Upper lobe of left lung (tissue), 6 donors: ENCODE results near the gene SDR39U1. TPM values are rescaled to one million over a fixed set of nuclear protein-coding genes. Genes with fewer than 3 reads are reported as not detected.

Experiments
- ATAC-seq, 2 donors: fragments of 200-7000 bp; cut with Tn5 transposase; one replicate each; pipeline ENCODE4 v1.9.1; 2022; ENCODE audit warnings: mild to moderate bottlenecking in 2 of 2, moderate library complexity in 2 of 2; ENCODE audit not compliant: low FRiP score in 2 of 2
- DNase-seq, 2 donors: peaks; one replicate each; pipeline ENCODE4 v3.0.0-alpha.2; 2019 to 2020
- H3K27ac ChIP-seq, 4 donors: fragments of 200-600 bp; sonication (generic); one replicate each; pipeline ENCODE4 v1.5.1; 2016 to 2019
- H3K27me3 ChIP-seq, 4 donors: fragments of 200-600 bp; sonication (generic); one replicate each; pipeline ENCODE4 v1.5.1; 2017 to 2019
- H3K36me3 ChIP-seq, 4 donors: fragments of 200-600 bp; sonication (generic); one replicate each; pipeline ENCODE4 v1.5.1; 2016 to 2019
- H3K4me1 ChIP-seq, 4 donors: fragments of 200-600 bp; sonication (generic); one replicate each; pipeline ENCODE4 v1.5.1; 2018 to 2019
- H3K4me3 ChIP-seq, 4 donors: fragments of 200-600 bp; sonication (generic); one replicate each; pipeline ENCODE4 v1.5.1; 2017 to 2019; ENCODE audit warnings: mild to moderate bottlenecking in 2 of 4, moderate library complexity in 1 of 4
- H3K9me3 ChIP-seq, 4 donors: fragments of 200-600 bp; sonication (generic); one replicate each; pipeline ENCODE4 v1.5.1; 2018 to 2019
- EP300 ChIP-seq, 4 donors: sonication (generic); formaldehyde crosslinking; IDR thresholded peaks; one replicate each; pipeline ENCODE4 v1.5.1; 2017; ENCODE audit warnings: antibody characterized with exemption in 4 of 4, control low read depth in 2 of 4
- POLR2A ChIP-seq, 4 donors: fragments of 450-650 bp; IDR thresholded peaks; one replicate each; pipeline ENCODE4 v1.5.1; 2016 to 2017; ENCODE audit warnings: antibody characterized with exemption in 4 of 4, mild to moderate bottlenecking in 2 of 4
- POLR2AphosphoS5 ChIP-seq, 2 donors: sonication (generic); formaldehyde crosslinking; IDR thresholded peaks; one replicate each; pipeline ENCODE4 v1.5.1; 2017; ENCODE audit warnings: antibody characterized with exemption in 2 of 2
- WGBS, 2 donors: methylation state at CpG; one replicate each; pipeline ENCODE4 v1.1.5; 2017 to 2018; 5-methylcytosine and 5-hydroxymethylcytosine counted together
- total RNA-seq, 6 donors: library from RNA; depleted of rRNA in 4 of 6; stranded (reverse); fragments of >200 nt in 4 of 6; gene quantifications; one replicate each; pipeline versions ENCODE4 v1.1.0 to v1.2.1, GENCODE V29; 2016 to 2021
- TF ChIP-seq, protein P1 (sequence below), 6 experiments: fragments of 450-650 bp in 4 of 6; fragments of 200-600 bp in 2 of 6; sonication (generic) in 2 of 6; IDR thresholded peaks; one replicate each; pipeline ENCODE4 v1.5.1; 2016 to 2019; ENCODE audit warnings: antibody characterized with exemption in 6 of 6
- donor health status: DM: no; HTN: no; CAD: no; lungs with moderate emphysema.
- donor health status: DM: no; HTN: yes; CAD: no; lungs with severe emphysema.

SDR39U1 gene
- total RNA-seq, 6 donors from 2014 or later: 34.9 to 88.0 (median 52.6) TPM

DNA sequence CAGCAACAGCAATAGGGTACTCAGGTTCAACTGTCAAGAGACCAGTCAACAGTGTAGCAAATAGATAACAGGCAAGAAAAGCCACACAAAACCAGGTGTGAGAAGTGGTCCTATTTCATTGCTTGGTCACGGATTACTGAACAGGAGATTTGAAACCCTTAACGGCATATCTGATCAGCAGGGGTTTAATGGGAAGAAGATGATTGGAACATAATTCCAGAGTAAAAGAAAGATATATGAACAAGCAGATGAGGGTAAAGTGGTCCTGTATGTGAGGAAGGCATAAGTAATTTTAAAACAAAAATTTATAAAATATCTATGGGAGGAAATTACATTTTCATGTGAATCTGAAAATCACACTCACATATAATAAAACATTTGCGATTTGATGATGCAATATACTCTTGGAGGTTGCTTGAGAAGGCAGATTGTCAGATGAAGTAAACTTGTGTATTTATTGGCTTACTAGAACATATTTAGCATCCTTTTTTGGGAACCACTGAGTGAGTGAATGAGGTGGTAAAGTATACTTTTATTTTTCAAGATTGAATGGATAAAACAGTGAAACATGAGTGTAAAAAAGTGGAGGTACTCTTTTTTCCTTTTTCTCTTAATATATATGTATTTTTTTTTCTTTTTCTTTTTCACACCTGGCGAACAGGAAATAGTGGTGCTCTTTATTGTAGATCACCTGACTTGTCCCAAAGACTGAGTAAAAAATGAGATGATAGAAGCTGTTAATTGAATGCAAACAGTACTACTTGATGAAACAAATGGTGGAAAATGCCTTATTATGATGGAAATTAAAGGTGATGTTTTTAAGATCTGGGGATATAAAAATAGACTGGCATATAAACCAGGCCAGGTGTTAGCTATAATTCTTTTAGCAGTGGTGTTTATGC lies 21.6 kb upstream of the SDR39U1 start:
- 68 to 84% methylated on average over 4 of the region's 4 CpGs for WGBS, 2 donors
- no peak overlapping the region for H3K27ac ChIP-seq
- H3K9me3 ChIP-seq: no peaks in the 10 kb centered on the region
- no peaks in the 10 kb centered on the region for H3K27me3 ChIP-seq
- TF ChIP-seq POLR2AphosphoS5 (IDR thresholded peaks at IDR 0.05) (no peak), EP300 (IDR thresholded peaks at IDR 0.05) (no peak), POLR2A (IDR thresholded peaks at IDR 0.05) (no peak)
- TF ChIP-seq, protein P1, sequence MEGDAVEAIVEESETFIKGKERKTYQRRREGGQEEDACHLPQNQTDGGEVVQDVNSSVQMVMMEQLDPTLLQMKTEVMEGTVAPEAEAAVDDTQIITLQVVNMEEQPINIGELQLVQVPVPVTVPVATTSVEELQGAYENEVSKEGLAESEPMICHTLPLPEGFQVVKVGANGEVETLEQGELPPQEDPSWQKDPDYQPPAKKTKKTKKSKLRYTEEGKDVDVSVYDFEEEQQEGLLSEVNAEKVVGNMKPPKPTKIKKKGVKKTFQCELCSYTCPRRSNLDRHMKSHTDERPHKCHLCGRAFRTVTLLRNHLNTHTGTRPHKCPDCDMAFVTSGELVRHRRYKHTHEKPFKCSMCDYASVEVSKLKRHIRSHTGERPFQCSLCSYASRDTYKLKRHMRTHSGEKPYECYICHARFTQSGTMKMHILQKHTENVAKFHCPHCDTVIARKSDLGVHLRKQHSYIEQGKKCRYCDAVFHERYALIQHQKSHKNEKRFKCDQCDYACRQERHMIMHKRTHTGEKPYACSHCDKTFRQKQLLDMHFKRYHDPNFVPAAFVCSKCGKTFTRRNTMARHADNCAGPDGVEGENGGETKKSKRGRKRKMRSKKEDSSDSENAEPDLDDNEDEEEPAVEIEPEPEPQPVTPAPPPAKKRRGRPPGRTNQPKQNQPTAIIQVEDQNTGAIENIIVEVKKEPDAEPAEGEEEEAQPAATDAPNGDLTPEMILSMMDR (IDR thresholded peaks at IDR 0.05): no peak
- H3K4me3 ChIP-seq: no peak overlapping the region
- ATAC-seq (no peak), DNase-seq (no peak)
- H3K36me3 ChIP-seq: no peaks in the 10 kb centered on the region
- H3K4me1 ChIP-seq: no peaks in the 10 kb centered on the region

DNA sequence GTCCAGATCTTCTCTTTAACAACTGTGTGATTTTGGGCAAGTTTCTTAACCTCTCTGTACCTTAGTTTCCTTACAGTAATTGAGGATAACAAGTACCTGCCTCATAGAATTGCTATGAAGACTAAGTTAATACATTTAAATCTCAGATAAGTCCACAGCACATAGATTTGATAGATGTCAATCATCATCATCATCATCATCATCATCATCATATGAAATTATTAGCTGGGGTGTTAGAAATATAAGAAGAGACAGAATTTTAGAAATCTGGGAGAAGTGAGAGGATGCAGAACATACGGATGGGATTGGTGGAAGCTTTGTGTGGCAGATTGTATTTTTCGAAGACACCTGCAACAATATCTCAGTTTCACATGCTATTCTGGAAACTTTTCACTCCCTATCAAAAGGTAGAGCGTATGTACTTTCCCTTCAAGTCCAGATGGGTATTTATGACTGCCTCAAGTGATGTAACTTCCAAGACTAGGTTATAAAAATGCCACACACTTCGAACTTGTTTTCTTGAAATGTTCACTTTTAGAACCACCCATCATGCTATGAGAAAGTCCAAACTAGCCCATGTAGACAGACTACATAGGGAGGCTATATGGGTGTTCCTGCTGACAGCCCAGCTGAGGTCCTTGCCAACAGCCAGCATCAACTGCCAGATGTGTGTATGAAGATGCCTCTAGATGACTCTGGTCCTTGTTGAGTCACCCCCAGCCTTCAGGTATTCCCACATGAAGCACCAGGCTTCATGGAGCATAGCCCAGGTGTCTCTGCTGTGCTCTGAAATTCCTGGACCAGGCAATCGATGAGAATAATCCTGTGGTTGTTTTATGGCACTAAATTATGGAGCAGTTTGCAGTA lies 20.7 kb upstream of the SDR39U1 start:
- Histone ChIP-seq H3K27ac (no peak overlapping the region), H3K27me3 (no peaks in the 10 kb centered on the region), H3K4me1 (no peaks in the 10 kb centered on the region), H3K4me3 (no peak overlapping the region), H3K36me3 (no peaks in the 10 kb centered on the region), H3K9me3 (no peaks in the 10 kb centered on the region)
- no peak for DNase-seq
- WGBS, 2 donors: 52 to 64% methylated on average over 5 of the region's 5 CpGs
- TF ChIP-seq POLR2AphosphoS5 (IDR thresholded peaks at IDR 0.05) (no peak), POLR2A (IDR thresholded peaks at IDR 0.05) (no peak), EP300 (IDR thresholded peaks at IDR 0.05) (no peak)
- TF ChIP-seq, protein P1 (IDR thresholded peaks at IDR 0.05): no peak
- no peak for ATAC-seq

DNA sequence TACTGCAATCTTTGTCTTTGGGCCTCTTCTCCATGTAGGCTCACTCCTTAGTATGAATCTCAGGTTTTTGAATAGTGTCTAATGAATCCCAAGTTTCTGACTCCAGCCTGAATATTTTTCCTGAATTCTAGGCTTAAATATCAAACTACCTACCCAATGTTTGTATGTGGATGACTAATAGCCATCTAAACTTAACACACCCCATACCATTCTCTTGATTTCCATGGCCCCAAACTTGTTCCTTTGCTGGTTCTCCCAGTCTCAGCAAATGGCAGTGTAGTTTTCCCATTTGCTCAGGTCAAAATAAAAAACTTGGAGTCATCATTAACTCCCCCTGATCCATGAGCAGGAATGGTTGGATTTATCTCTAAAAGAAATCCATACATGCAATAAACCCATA lies 18.8 kb upstream of the SDR39U1 start:
- H3K36me3 ChIP-seq: no peaks in the 10 kb centered on the region
- no peak overlapping the region for H3K4me3 ChIP-seq
- ATAC-seq: no peak
- TF ChIP-seq POLR2A (IDR thresholded peaks at IDR 0.05): no peak
- TF ChIP-seq POLR2AphosphoS5 (IDR thresholded peaks at IDR 0.05): no peak
- no peak for TF ChIP-seq EP300 (IDR thresholded peaks at IDR 0.05)
- TF ChIP-seq, protein P1 (IDR thresholded peaks at IDR 0.05): no peak
- H3K4me1 ChIP-seq: no peaks in the 10 kb centered on the region
- no peak overlapping the region for H3K27ac ChIP-seq
- no peak for DNase-seq
- no peaks in the 10 kb centered on the region for H3K9me3 ChIP-seq
- no peaks in the 10 kb centered on the region for H3K27me3 ChIP-seq

DNA sequence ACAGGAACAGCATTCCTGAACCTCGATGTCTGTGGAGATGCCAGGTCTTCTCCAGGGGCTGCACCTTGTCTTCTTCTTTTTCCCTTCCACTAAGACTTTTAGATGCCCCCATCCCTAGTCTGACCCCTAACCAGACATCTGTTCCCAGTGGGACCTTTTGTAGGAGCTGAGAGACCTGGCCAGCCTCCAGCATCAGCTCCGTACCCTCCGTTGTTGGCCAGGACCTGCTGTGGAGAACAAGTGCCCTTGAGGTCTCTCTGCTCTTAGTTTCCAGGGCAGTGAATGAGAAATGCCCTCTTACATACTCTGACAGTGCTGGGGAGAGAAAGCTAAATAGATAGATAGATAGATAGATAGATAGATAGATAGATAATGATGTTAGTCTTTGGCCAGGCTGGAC lies 16.8 kb upstream of the SDR39U1 start:
- no peak for DNase-seq

More for the DNA sequence above, 16.8 kb upstream of the SDR39U1 start:
- Histone ChIP-seq H3K27me3 (no peaks in the 10 kb centered on the region), H3K27ac (no peak overlapping the region), H3K4me1 (no peaks in the 10 kb centered on the region), H3K4me3 (no peak overlapping the region), H3K9me3 (no peaks in the 10 kb centered on the region), H3K36me3 (no peaks in the 10 kb centered on the region)
- no peak for ATAC-seq
- WGBS, 2 donors: 85 to 90% methylated on average over 3 of the region's 3 CpGs
- TF ChIP-seq EP300 (IDR thresholded peaks at IDR 0.05) (no peak), POLR2A (IDR thresholded peaks at IDR 0.05) (no peak), POLR2AphosphoS5 (IDR thresholded peaks at IDR 0.05) (no peak)
- TF ChIP-seq, protein P1 (IDR thresholded peaks at IDR 0.05): no peak
